ENCODE data around the gene ZNF629.
A peak's percentile ranks its signal among the peaks of the same experiment; 100 is the strongest.

The ZNF629 gene

DNA sequence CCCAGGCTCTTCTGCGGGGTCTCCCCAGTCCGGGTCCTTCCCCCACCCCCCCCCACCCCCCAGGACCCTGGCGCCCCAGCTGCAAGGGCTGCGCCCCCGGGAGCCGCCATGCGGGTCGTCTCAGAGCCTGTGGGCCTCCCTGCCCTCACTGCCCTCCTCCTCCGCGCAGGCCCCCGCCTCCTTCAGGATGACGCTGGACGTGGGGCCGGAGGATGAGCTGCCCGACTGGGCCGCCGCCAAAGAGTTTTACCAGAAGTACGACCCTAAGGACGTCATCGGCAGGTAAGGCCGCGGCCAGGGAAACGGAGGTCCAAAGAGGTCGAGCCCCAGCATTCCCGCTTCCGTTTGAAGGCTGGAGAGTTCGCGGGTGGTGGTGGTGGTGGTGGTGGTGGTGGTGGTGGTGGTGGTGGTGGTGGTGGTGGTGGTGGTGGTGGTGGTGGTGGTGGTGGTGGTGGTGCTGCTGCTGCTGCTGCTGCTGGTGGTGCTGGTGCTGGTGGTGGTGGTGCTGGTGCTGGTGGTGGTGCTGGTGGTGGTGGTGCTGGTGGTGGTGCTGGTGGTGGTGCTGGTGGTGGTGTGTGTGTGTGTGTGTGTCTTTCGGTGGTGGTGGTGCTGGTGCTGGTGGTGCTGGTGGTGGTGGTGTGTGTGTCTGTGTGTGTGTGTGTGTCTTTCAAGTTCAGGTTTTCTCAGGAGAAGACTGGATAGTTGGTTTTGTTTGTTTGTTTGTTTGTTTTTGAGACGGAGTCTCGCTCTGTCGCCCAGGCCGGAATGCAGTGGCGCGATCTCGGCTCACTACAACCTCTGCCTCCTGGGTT, 38.2 kb downstream of the ZNF629 start:
- DNase-seq (ENCODE audit: low read depth in 2 of 2), result no peak

DNA sequence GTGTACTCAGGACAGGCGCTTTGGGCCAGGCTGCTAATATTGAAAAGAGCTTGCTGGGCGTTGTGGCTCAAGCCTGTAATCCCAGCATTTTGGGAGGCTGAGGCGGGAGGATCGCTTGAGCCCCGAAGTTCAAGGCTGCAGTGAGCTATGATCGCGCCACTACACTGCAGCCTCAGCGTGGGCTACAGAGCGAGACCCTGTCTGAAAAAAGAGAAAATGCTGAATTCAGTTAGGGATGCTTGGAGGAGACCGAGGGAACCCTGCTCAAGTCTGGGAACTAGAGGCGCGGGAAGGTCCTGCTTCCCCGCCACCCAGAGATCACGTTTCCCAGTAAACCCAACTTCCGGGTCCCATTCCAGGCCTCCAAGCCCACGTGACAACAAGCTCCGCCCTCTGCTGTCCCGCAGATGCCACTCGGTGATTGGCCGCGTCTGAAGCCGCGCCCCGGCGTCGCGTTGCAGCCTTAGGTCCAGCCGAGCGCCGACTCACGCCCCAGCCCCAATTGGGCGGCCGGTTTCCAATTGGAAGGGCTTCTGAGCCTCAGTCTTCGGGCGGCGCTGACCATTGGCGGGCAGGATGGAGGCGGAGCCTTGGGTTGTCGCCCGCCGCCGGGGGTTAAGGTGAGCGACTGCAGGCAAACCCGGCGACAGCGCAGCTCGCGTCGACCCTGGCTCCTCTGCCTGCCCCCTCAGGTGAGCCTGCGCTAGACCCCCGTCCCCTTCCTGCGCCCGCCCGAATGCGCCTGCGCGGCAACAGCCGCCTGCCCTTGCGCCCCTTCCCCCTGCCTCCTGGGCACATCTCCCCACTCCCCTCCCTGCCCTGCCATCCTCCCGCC, 39.0 kb downstream of the ZNF629 start, which contains the start of gene PHKG2:
TSS of gene PHKG2 (plus strand) at position 627 of the 835 bp plus-strand sequence. CDS start 396 bp downstream, outside the sequence.
- DNase-seq (ENCODE audit: low read depth in 2 of 2), result peak; percentile 84 to 91

- no peak for DNase-seq (ENCODE audit: low read depth in 2 of 2)
Measured at GRCh38 chr16:30747331-30747730, 39.7 kb downstream of the ZNF629 start.

DNA sequence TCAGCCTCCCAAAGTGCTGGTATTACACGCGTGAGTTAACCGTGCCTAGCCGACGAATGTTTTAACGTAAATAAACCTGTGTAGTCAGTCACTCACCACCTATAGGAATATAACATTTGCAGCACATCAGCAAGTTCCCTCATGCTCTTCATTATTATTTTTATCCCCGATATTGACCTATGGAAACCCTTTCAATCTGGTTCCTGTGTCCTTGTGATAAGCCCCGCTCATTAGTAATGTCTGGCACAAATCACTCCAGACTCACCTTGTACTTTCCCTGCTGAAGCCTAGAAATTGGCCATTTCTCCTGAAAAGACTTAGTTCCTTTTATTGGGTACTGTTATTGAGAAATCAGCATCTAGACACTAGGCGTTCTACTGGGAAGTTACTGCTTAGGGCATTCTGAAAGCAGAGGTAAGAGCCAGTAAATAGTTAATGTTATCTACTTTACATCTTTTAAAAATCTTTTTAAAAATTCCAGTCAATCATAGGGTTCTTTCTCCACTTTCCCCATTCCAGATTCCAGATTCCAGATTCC, 40.3 kb downstream of the ZNF629 start:
- DNase-seq (ENCODE audit: low read depth in 2 of 2), result no peak

- no peak for DNase-seq (ENCODE audit: low read depth in 2 of 2)
Measured at GRCh38 chr16:30745082-30745481, 41.9 kb downstream of the ZNF629 start.

DNA sequence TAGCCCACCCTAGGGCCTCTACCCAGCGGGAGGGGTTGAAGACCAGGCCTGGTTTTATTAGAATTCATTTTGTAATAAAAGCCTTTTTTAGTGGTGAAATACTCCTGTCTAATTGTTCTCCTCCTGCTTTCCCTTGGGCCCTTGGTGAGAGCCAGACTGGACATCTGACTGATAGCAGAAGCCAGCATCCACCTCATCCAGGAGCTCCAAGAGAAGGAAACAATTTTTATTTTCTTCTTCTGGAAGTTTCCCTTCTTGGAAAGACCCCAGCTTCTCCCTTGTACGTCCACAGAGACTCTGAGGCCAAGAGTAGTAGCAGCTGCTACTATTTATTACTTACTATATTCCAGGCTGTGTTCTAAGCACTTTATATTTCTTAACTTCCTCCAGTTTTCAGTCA, 42.8 kb downstream of the ZNF629 start:
- no peak for DNase-seq (ENCODE audit: low read depth in 2 of 2)

- no peak for DNase-seq (ENCODE audit: low read depth in 2 of 2)
Measured at GRCh38 chr16:30743716-30744115, 43.3 kb downstream of the ZNF629 start.

GRCh38 chr16:30741461-30741914, 45.5 kb downstream of the ZNF629 start:
- no peak for DNase-seq (ENCODE audit: low read depth in 2 of 2)

DNA sequence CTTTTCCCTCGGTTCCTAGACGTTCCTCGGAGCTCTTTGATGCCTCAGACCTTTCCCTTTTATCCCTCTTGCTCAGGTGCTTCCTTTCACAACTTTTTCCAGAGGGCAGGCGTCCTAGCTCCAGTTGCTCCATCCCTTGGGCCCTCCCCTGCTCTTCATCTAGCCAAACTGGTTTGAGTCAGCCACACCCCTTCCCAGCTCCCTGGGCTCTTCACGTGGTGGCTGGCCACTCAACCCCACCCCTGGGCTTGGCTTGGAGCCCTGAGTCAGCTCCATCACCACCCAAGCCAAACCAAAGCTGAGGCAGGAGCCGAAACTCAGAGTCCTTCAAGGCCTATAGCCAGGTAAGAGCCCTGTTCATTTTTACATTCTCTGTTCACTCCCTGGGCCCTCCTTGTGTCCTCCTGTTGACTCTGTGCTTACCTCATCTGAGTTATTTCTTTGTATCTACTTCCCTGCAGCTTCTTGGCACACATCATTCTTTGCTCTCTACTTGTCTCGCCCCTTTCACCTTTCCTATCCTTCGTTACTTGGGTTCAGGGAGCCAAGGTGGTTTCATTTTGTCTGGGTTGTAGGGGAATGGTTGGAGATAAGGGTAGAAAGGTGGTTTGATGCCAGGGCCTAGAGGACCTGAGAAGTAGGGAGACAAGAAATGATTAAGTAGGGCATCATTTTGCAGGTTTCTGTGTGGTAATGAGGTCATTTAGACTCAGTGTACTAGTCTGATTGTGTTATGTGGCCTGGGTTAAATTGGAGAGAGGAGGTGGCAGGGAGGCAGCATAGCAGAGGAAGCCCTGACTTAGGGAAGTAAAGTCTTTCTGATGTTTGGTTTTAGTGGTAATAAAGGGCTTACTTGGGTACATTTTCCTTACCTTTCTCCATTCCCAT, 46.4 kb downstream of the ZNF629 start:
- no peak for DNase-seq (ENCODE audit: low read depth in 2 of 2)

DNA sequence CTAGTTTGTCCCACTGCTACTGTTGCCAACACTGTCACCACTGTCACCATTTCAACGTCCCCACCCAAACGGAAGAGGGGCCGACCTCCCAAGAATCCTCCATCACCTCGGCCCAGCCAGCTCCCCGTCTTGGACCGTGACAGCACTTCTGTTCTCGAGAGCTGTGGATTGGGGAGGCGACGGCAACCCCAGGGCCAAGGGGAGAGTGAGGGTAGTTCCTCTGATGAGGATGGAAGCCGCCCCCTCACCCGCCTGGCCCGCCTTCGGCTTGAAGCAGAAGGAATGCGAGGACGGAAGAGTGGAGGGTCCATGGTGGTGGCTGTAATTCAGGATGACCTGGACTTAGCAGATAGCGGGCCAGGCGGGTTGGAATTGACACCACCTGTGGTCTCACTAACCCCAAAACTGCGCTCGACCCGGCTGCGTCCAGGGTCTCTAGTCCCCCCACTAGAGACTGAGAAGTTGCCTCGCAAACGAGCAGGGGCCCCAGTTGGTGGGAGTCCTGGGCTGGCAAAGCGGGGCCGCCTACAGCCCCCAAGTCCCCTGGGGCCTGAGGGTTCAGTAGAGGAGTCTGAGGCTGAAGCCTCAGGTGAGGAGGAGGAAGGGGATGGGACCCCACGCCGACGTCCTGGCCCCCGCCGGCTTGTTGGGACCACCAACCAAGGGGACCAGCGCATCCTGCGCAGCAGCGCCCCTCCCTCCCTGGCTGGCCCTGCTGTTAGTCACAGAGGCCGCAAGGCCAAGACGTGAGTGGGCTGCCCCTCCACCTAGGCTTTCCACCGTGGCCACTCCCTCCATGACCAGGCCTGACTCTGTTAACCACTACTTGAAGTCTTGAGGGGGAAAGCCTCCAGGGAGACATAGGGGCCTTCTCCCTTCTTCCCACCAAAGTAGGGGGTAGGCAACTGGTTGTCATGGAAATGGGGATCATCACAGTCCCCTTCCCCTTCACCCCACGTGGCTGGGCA, 47.7 kb downstream of the ZNF629 start:
- DNase-seq (ENCODE audit: low read depth in 2 of 2), result no peak

DNA sequence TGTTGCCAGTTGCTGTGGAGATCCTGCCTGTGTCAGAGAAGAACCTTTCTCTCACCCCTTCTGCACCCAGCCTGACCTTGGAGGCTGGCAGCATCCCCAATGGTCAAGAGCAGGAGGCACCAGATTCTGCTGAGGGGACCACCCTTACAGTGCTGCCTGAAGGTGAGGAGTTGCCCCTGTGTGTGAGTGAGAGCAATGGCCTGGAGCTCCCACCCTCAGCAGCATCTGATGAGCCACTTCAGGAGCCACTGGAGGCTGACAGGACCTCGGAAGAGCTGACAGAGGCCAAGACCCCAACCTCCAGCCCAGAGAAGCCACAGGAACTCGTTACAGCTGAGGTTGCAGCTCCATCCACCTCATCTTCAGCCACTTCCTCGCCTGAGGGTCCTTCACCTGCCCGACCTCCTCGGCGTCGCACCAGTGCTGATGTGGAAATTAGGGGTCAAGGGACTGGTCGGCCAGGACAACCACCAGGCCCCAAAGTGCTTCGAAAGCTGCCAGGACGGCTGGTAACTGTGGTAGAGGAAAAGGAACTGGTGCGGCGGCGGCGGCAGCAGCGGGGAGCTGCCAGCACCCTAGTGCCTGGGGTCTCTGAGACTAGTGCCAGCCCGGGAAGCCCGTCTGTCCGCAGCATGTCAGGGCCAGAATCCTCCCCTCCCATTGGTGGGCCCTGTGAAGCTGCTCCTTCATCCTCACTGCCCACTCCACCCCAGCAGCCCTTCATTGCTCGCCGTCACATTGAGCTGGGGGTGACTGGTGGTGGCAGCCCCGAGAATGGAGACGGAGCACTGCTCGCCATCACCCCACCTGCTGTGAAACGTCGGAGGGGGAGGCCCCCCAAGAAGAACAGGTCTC, 49.0 kb downstream of the ZNF629 start:
- no peak for DNase-seq (ENCODE audit: low read depth in 2 of 2)

DNA sequence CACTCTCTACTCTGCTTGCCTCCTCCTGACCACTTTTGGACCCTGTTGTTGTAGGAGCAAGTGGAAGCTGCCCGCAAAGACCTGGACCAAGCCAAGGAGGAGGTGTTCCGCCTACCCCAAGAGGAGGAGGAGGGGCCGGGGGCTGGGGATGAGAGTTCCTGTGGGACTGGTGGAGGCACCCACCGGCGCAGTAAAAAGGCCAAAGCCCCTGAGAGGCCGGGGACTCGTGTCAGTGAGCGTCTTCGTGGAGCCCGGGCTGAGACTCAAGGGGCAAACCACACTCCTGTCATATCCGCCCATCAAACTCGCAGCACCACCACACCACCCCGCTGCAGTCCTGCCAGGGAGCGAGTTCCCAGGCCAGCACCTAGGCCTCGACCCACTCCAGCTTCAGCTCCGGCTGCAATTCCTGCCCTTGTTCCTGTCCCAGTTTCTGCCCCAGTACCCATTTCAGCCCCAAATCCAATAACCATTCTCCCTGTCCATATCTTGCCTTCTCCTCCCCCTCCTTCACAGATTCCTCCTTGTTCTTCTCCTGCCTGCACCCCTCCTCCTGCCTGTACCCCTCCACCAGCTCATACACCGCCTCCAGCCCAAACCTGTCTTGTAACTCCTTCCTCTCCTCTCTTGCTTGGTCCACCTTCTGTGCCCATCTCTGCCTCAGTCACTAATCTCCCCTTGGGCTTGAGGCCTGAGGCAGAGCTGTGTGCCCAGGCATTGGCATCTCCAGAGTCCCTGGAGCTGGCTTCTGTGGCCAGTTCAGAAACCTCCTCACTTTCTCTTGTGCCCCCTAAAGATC, 49.8 kb downstream of the ZNF629 start:
- DNase-seq (ENCODE audit: low read depth in 2 of 2), result no peak

DNA sequence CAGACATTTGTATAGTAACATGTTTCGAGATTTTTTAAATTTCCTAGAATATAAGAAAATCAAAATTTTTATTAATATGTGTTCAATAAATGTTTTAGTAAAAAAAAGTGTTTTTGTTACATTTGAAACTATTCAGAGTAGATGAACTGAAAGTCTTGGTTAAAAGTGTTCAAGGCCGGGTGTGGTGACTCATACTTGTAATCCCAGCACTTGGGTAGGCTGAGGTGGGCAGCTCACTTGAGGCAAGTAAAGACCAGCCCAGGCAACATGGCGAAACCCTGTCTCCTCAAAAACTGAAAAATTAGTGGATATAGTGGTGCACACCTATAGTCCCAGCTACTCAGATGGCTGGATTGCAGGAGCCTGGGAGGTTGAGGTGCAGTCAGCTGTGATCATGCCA, 55.6 kb downstream of the ZNF629 start:
- DNase-seq (ENCODE audit: low read depth in 2 of 2), result no peak

GRCh38 chr16:30728899-30729672, 57.9 kb downstream of the ZNF629 start:
- no peak for DNase-seq (ENCODE audit: low read depth in 2 of 2)
